ENCODE results near the gene NUDT15.

Gene NUDT15

DNA sequence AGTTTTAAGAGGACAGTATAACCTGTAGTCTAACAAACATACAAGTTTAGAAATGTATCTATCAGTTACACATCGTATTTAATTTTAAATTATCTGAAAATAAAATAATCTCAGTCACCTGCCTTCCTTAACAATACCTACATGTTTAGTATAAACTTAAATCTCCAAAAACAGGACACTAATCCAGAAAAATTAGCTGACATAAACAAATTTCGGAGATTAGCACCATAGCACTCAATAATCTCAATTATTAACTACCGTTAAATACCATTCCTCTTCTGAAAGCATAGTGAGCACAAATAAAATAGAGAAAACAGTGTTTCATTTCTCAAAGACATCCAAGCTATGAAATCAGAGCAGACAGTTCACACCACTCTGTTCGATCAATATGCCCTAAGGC, 44.2 kb downstream of the NUDT15 start:
- Histone ChIP-seq H3K9ac (ENCODE audit: low read length) (no peak overlapping the region), H3K4me1 (ENCODE audit: control insufficient read depth, insufficient read depth, low read length) (no peaks in the 10 kb centered on the region), H3K9me3 (ENCODE audit: control insufficient read depth, low read length) (no peaks in the 10 kb centered on the region), H3K36me3 (ENCODE audit: control insufficient read depth, insufficient read depth, low read length) (peaks cover 6% of the 10 kb centered on the region), H3K4me3 (ENCODE audit: low read length) (no peak overlapping the region), H3K27me3 (ENCODE audit: control insufficient read depth, insufficient read depth, low read length) (no peaks in the 10 kb centered on the region)

DNA sequence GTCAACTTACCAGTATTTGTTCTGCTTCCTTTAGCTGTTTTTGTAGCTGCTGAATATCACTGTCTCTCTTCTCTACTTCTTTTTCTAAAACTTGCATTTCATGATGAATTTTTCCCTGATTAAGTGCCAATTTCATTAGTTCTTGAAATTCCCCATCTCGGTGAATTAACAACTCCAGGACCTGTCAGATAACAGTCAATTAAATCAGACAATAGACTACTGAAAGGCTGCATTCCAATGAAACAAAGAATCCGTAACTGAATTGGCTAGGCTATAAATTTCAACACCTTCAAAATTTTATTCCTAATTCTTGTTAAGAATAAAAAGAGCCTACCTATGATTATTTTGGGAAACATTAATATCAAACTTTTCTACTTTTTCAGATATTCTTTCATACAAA, 48.7 kb downstream of the NUDT15 start:
- Histone ChIP-seq H3K36me3 (ENCODE audit: control insufficient read depth, insufficient read depth, low read length) (no peaks in the 10 kb centered on the region), H3K4me1 (ENCODE audit: control insufficient read depth, insufficient read depth, low read length) (no peaks in the 10 kb centered on the region), H3K9me3 (ENCODE audit: control insufficient read depth, low read length) (no peaks in the 10 kb centered on the region), H3K9ac (ENCODE audit: low read length) (no peak overlapping the region), H3K27me3 (ENCODE audit: control insufficient read depth, insufficient read depth, low read length) (no peaks in the 10 kb centered on the region), H3K4me3 (ENCODE audit: low read length) (no peak overlapping the region)

DNA sequence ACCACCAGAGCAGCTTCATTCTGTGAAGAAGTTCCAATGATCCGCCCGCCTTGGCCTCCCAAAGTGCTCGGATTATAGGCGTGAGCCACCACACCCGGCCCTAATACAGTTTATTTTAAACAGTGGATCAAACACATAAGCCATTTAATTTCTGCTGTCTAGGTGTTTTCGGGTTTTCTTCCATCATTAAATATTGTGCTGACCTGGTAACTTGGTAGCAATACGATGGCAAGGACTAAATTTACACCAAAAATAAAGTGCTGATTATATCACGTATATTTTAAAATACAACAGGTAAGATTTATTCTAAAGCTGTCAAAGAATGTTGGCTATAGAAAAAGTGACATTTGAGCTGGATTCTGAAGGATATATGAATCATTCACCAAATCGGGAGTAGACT, 56.1 kb downstream of the NUDT15 start:
- no peaks in the 10 kb centered on the region for H3K36me3 ChIP-seq (ENCODE audit: control insufficient read depth, insufficient read depth, low read length)
- no peaks in the 10 kb centered on the region for H3K9me3 ChIP-seq (ENCODE audit: control insufficient read depth, low read length)
- no peak overlapping the region for H3K4me3 ChIP-seq (ENCODE audit: low read length)
- H3K4me1 ChIP-seq (ENCODE audit: control insufficient read depth, insufficient read depth, low read length) = peaks cover 4% of the 10 kb centered on the region
- no peaks in the 10 kb centered on the region for H3K27me3 ChIP-seq (ENCODE audit: control insufficient read depth, insufficient read depth, low read length)
- H3K9ac ChIP-seq (ENCODE audit: low read length) = peak overlapping the region; percentile 95

DNA sequence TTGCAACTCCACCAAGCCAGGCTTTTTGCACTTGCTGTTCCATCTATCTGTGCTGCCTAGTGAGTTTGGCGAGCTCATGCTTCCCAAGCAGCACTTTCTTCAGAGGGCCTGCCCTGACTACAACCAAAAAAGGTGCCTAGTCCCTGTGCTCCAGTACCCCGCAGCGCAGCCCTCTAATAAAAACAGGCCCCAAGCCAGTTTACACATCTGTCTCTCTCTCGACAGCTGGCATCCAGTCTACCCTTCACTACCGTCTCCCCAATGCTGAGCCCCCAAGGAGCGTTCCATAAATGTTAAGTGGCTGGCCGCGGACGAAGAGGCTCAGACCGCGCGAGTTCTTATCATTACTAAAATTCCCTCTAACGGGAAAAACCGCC, 56.9 kb downstream of the NUDT15 start:
- Histone ChIP-seq H3K9me3 (ENCODE audit: control insufficient read depth, low read length) (no peaks in the 10 kb centered on the region), H3K9ac (ENCODE audit: low read length) (peak overlapping the region; percentile 95), H3K4me1 (ENCODE audit: control insufficient read depth, insufficient read depth, low read length) (peaks cover 4% of the 10 kb centered on the region), H3K36me3 (ENCODE audit: control insufficient read depth, insufficient read depth, low read length) (no peaks in the 10 kb centered on the region), H3K4me3 (ENCODE audit: low read length) (peak overlapping the region; percentile 98), H3K27me3 (ENCODE audit: control insufficient read depth, insufficient read depth, low read length) (no peaks in the 10 kb centered on the region)

DNA sequence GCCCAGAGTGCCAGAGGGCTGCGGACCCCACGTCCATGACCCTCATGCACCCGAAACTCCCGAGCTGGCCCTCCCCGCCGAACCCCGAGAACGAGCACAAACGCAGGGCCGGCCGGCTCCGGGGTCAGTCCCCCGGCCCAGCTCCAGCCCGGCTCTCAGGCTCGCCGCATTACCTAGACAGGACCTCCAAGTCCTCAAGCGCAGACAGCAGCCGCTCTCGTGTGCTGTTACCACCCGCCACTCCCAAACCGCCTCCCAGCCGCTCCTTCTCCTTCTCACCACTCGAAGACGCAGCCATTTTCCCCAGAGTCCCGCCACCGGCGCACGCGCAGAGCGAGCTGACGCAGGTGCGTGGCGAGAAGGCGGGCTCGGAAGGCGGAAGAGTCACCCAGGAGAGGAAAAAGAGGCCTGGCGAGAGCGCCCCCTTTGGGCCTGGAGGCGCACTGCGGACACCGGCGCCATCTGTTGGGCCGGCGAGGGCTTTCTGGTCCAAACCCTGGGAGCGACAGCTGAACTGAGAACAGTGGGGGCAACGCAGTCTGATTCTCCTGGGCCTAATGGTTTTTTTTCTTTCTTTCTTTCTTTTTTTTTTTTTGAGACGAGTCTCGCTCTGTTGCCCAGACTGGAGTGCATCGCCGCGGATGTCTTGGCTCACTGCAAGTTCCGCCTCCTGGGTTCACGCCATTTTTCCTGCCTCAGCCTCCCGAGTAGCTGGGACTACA, 57.4 kb downstream of the NUDT15 start, which contains the start of gene MED4:
MED4 (minus strand) TSS at position 324 of the 722 bp plus-strand sequence; CDS start at position 298, 26 bp downstream.
- peak within 1 kb of the TSS; percentile 95 for H3K9ac ChIP-seq (ENCODE audit: low read length)
- no peaks in the 10 kb centered on the region for H3K36me3 ChIP-seq (ENCODE audit: control insufficient read depth, insufficient read depth, low read length)
- H3K27me3 ChIP-seq (ENCODE audit: control insufficient read depth, insufficient read depth, low read length) = no peaks in the 10 kb centered on the region
- peak within 1 kb of the TSS; percentile 98 for H3K4me3 ChIP-seq (ENCODE audit: low read length)
- no peaks in the 10 kb centered on the region for H3K9me3 ChIP-seq (ENCODE audit: control insufficient read depth, low read length)
- H3K4me1 ChIP-seq (ENCODE audit: control insufficient read depth, insufficient read depth, low read length) = peaks cover 4% of the 10 kb centered on the region

DNA sequence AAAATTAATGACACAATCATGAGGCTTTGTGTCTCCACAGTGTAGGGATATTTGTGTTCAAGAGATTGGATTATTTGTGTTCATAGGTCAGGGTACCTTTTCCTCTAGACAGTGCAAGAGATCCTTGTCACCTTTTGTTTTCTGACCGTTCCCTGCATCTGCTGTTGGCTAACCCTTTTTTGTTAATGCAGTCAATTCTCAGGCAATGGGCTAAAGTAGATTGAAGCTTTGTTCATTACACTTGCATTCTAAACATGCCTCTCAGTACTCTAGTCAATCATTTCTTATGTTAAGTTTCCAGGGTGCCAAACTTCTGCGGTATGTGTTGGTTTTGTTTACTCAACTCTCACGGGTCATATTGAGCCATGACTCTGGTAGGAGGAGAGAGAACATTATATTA, 59.1 kb downstream of the NUDT15 start:
- H3K4me3 ChIP-seq (ENCODE audit: low read length) = no peak overlapping the region
- H3K9ac ChIP-seq (ENCODE audit: low read length) = no peak overlapping the region
- no peaks in the 10 kb centered on the region for H3K27me3 ChIP-seq (ENCODE audit: control insufficient read depth, insufficient read depth, low read length)
- H3K9me3 ChIP-seq (ENCODE audit: control insufficient read depth, low read length) = no peaks in the 10 kb centered on the region
- H3K4me1 ChIP-seq (ENCODE audit: control insufficient read depth, insufficient read depth, low read length) = peaks cover 4% of the 10 kb centered on the region
- H3K36me3 ChIP-seq (ENCODE audit: control insufficient read depth, insufficient read depth, low read length) = no peaks in the 10 kb centered on the region
